GF-D8 (cell line): ENCODE data around the gene GYPC.
"Not testable (repeated sequence)": the region's sequence is repeated elsewhere in the genome, so short reads cannot be mapped to it uniquely, and the experiment has no call there.

ENCODE experiments used
- DNase-seq: peaks from one replicate; lab custom pipeline; 2025; lab: John Stamatoyannopoulos, UW

GYPC gene

DNA sequence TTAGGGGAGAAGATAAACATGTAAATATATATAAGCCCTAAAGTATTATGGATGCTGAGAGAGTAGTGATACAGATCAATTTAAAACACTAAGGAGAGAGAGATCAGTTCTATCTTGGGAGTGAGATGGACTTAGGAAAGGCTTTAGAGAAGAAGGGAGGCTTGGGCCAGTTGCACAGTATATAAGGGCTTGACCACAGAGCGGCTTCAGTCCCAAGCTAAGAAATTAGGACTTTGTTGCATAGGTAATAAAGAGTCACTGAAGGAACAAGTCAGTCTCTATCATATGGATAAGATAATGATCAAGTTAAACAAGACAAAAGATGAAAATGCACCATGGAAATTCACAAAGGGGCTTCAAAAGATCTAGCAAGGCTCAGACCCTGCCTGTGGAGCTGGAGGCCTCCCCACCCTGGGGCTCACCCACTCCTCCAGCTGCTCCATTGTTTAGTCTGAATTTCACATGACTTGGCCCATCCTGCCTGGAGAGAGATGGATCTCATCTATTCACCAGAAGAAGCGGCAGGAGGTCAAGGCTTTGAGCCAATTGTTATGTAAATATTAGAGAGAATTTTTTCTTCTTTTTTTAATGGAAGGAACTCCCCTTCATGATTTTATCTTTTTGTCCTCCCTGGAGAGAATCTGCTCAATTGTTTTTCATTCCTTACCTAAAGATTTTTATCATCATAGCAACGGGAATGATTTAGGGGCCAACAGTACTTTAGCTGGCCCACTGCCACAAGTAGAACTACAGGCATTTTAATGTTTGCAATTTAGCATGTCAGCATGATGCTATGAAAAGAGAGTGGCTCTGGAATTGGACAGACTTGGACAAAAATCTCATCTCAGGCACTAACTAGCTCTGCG is 44.0 kb downstream of the GYPC start:
- DNase-seq, result no peak

DNA sequence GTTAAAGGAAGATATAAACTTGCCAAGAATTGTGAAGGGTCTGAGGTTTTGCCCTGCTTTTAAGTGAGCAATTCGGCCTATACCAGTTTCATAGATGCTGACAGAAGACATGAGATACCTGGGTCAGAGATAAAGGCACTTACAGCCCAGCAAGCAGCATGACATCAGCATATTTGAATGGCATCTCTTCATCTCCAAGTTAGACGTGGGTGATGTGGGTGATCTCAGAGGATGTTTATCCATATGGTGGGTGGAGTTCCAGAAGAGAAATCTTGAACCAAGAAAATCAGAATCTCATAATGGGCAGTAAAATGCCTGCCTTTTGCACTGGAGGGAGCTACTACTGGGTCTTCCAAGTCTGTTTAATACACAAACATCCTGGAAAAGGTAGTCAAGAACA is 44.7 kb downstream of the GYPC start:
- no peak for DNase-seq

GRCh38 chr2:126703311-126703710 is 47.4 kb downstream of the GYPC start:
- DNase-seq, result no peak

- DNase-seq, result no peak
Observed at GRCh38 chr2:126704434-126705160, 48.6 kb downstream of the GYPC start.

GRCh38 chr2:126707191-126707590 is 51.2 kb downstream of the GYPC start:
- no peak for DNase-seq

DNA sequence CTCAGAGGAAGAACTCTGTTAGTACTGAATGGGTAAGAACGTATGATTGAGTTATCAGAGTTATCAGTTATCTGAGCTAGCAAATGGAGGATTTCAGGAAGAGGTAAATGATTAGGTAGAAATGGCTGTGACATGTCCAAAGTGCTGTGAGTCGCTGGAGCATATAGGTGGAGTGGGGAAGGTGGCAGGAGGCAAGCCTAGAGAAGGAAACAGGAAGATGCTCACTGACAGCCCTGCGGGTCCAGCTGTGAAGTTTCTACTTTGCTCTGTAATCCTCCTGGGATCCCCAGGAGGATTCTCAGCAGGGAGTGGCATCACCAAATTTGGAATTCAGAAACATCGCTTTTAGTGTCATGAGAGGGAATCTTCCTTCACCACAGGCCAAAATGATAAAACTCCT is 52.0 kb downstream of the GYPC start:
- DNase-seq, result no peak

DNA sequence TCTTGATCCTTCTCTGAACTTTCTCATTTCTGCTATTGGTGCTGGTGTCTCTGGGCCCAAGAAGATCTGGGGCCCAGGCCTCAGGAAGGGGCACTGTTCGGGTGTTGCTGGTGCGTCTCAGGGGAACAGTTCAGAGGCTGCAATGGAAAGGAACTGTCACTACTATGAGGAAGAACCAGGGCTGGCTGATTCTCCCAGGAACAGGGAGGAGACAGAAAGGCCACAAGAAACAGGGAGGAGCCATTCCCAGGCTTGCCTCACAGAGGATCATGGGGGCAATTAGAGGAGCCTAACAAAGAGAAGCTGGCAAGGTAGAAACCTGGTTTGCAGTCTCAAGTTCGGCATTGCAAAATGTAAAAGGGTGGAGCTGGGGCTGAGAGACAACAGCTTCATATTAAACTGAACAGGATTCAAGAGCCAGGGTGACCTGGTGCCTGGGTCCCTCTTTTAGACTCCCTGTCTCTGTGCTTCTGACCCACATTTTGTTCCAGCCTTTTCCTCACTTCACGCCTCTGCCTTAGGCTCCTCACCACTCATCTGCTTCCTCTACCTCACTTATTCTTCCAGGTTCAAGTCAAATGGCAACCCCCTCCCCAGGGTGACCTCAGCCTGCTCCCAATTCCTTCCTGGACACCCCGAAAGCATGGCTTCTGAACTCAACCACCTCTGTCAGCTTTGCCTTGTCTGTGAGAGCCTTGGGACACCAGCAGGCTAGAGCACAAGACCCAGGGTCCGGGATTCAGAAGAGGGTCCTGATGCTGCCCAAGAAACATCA is 58.4 kb downstream of the GYPC start:
- no peak for DNase-seq

DNA sequence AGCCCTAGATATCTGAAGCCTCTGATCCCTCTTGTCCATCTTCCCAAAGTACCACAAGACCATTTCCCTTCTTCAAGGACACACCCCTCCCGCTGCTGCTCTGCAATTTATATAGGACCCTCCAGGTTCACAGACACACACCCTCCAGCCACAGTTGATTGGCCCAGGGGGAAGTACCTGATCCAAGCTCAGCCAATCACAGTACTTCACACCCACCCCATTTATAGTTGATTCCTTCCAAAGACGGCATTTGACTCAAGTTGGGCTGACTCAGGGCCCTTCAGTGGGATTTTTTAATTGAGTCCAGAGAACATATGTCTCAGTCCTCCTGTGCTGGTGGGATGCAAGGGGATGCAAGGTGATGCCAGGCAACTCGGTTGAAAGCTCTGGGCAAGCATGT is 59.2 kb downstream of the GYPC start:
- no peak for DNase-seq

GRCh38 chr2:126715576-126716406 is 59.8 kb downstream of the GYPC start:
- no peak for DNase-seq

DNA sequence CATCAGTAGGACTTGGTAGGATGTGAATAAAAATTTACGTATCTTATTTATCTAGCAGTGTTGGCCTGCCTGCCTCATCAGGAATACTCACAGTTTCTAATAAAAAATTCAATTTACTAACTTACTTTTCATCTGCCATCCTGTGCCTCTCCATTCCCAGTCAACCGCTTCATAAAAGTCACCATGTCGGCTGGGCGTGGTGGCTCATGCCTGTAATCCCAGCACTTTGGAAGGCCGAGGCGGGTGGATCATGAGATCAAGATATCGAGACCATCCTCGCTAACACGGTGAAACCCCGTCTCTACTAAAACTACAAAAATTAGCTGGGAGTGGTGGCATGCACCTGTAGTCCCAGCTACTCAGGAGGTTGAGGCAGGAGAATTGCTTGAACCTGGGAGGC is 61.3 kb downstream of the GYPC start:
- DNase-seq, result not testable (repeated sequence)

- DNase-seq, result no peak
Observed at GRCh38 chr2:126717928-126718327, 62.0 kb downstream of the GYPC start.

- no peak for DNase-seq
Observed at GRCh38 chr2:126719191-126719832, 63.4 kb downstream of the GYPC start.

DNA sequence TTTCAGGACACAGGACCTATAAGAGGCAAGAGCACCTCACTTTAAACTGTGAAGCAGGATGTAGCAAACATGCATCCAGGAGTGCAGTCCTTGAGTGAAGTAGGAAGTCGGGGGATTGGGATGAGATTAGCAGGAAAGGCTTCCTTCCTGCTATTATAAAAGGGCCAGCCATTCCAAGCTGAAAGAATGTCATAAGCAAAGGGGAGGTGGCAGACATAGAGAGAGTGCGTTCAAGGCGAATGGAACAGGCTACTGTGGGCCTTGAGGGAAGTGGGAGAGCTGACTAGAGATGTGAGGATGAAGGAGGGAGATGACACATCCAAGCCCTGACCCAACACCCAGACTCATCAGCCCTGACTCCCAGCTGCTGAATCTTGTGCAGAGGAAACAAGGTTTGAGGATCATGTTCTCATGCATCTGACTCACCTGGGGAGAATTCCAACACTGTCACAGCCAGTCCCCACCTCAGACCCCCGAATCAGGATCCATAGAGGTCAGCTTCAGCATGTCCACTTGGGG is 63.9 kb downstream of the GYPC start:
- no peak for DNase-seq

- DNase-seq, result no peak
Observed at GRCh38 chr2:126720638-126721037, 64.7 kb downstream of the GYPC start.

GRCh38 chr2:126722081-126722480 is 66.1 kb downstream of the GYPC start:
- DNase-seq, result no peak

- DNase-seq, result no peak
Observed at GRCh38 chr2:126722546-126722945, 66.6 kb downstream of the GYPC start.

- no peak for DNase-seq
Observed at GRCh38 chr2:126723281-126723815, 67.4 kb downstream of the GYPC start.

- no peak for DNase-seq
Observed at GRCh38 chr2:126725580-126725979, 69.6 kb downstream of the GYPC start.

- no peak for DNase-seq
Observed at GRCh38 chr2:126729896-126730295, 73.9 kb downstream of the GYPC start.

- no peak for DNase-seq
Observed at GRCh38 chr2:126730655-126731054, 74.7 kb downstream of the GYPC start.

DNA sequence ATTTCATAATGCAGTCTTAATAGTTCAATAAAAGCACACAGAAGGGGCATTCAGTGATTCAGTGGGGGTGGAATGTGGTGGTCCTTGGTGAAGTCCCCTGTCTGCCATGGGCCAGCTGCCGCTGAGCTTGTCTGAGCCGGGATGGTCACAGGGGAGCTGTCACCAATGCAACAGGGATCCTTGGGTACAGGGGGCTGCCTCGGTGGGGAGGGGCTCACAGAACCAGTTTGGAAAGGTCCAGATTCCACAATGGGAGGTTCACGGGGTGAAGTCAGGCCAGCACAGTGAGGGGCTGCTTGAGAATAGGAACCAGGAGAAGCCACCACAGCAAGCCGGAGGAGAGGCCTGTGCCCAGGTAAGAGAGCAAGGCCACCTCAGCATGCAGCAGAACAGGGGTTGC is 75.4 kb downstream of the GYPC start:
- DNase-seq, result no peak
